OCI-LY7 (cell line): Measurements from ENCODE around the gene RAX2. TPM values are rescaled to one million over a fixed set of nuclear protein-coding genes. Genes with fewer than 3 reads are reported as not detected.

Experiments used
- BruUV-seq: library from RNA; stranded (reverse); fragments of 400-500 nt; replicated peaks from 2 replicates; lab custom pipeline; 2021; lab: Mats Ljungman, UMichigan
- CTCF ChIA-PET: fragments of 300-600 bp; sonication (Branson Sonifier 250); formaldehyde crosslinking; loops from one replicate; lab custom pipeline; 2022; ENCODE audit warnings: antibody characterized with exemption; ENCODE audit not compliant: unreplicated experiment; lab: Charles Lee
- POLR2A ChIA-PET: fragments of 300-600 bp; sonication (Branson Sonifier 250); formaldehyde crosslinking; loops from one replicate; lab custom pipeline; 2022; ENCODE audit warnings: antibody characterized with exemption; lab: Charles Lee
- DNase-seq: peaks from one replicate; pipeline ENCODE4 v3.0.0-alpha.2; 2015; ENCODE audit warnings: low spot score
- H2AFZ ChIP-seq: fragments of 200-600 bp; sonication (generic), shearing (Covaris generic); 2 replicates; pipeline ENCODE4 v1.6.1; 2014; ENCODE audit warnings: mild to moderate bottlenecking, antibody characterized with exemption, low read length, moderate library complexity
- H3K27ac ChIP-seq: fragments of 200-600 bp; sonication (generic); 2 replicates; pipeline ENCODE4 v1.5.1; 2014; ENCODE audit warnings: mixed run types, low read depth, mild to moderate bottlenecking, moderate library complexity, low read length, inconsistent platforms; ENCODE audit not compliant: poor library complexity, severe bottlenecking
- H3K36me3 ChIP-seq: fragments of 200-600 bp; sonication (generic); 2 replicates; pipeline ENCODE4 v1.6.1; 2014; ENCODE audit warnings: mild to moderate bottlenecking, antibody characterized with exemption, low read length, moderate library complexity, mixed read lengths; ENCODE audit not compliant: insufficient read depth
- H3K4me1 ChIP-seq: fragments of 200-600 bp; sonication (generic); 2 replicates; pipeline ENCODE4 v1.5.1; 2014; ENCODE audit warnings: mild to moderate bottlenecking, low read length; ENCODE audit not compliant: insufficient read depth, poor library complexity, severe bottlenecking
- H3K4me2 ChIP-seq: fragments of 200-600 bp; sonication (generic); 2 replicates; pipeline ENCODE4 v1.6.1; 2014; ENCODE audit warnings: mild to moderate bottlenecking, low read length
- H3K4me3 ChIP-seq: fragments of 200-600 bp; sonication (generic); 2 replicates; pipeline ENCODE4 v1.5.1; 2014; ENCODE audit warnings: mild to moderate bottlenecking, low read depth, low read length; ENCODE audit not compliant: poor library complexity, severe bottlenecking
- H3K79me2 ChIP-seq: fragments of 200-600 bp; sonication (generic); 2 replicates; pipeline ENCODE4 v1.6.1; 2016; ENCODE audit warnings: low read depth, mild to moderate bottlenecking, low read length, moderate library complexity, mixed read lengths; ENCODE audit not compliant: insufficient read depth
- H3K9me2 ChIP-seq: fragments of 200-600 bp; sonication (generic); 2 replicates; pipeline ENCODE4 v1.6.1; 2016; ENCODE audit warnings: mild to moderate bottlenecking, low read length, mixed read lengths; ENCODE audit not compliant: insufficient read depth
- H3K9me3 ChIP-seq: fragments of 200-600 bp; sonication (generic); 2 replicates; pipeline ENCODE4 v1.6.1; 2014; ENCODE audit warnings: mild to moderate bottlenecking, mixed run types, low read length, mixed read lengths
- H4K20me1 ChIP-seq: fragments of 200-600 bp; sonication (generic); 2 replicates; pipeline ENCODE4 v1.6.1; 2014; ENCODE audit warnings: mild to moderate bottlenecking, antibody characterized with exemption, low read length, moderate library complexity, mixed read lengths; ENCODE audit not compliant: insufficient read depth
- EZH2phosphoT487 ChIP-seq: fragments of 200-600 bp; sonication (generic); IDR thresholded peaks from 2 replicates; pipeline ENCODE4 v1.6.1; 2018; ENCODE audit warnings: low read depth, borderline replicate concordance, mild to moderate bottlenecking, mixed run types, antibody characterized with exemption, low read length, moderate library complexity, mixed read lengths
- intact Hi-C: fragments of 100-400 bp; cut with micrococcal nuclease; formaldehyde crosslinking; loops from one replicate; pipeline ENCODE4 v1.10.0; 2022; ENCODE audit not compliant: unreplicated experiment
- total RNA-seq, 2 experiments: library from RNA; depleted of rRNA in 1 of 2; stranded (reverse); fragments of >200 nt in 1 of 2; shearing (Covaris generic) in 1 of 2; gene quantifications; 2 replicates each; pipeline ENCODE4 v1.2.3, GENCODE V29; 2014 to 2022
- TF ChIP-seq, protein P1 (sequence below): fragments of 200-600 bp; sonication (generic); conservative IDR thresholded peaks from 2 replicates; pipeline ENCODE4 v1.5.1; 2014; ENCODE audit warnings: mild to moderate bottlenecking, antibody characterized with exemption, low read length, moderate library complexity, mixed read lengths

The RAX2 gene
- total RNA-seq, 2 experiments from 2014 or later = not detected

DNA sequence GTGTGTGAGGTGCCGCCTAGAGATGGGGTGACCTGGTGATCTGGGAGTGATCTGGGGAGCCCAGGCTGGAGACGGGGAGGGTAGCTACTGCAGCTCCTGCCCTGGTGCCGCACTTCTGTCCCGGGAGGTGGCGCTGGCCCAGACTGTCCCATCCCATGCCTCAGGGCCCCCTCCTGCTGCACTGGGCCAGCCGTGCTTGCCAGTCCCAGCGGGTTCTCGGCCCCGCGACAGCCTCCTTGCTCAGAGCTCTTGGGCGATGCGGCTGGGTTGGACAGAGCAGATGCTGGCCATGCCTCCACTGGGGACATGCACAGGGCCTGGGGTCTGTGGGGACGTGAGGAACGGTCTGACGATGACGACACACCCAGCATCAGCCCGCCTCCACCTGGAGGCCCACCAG is 2.5 kb downstream of the RAX2 start:
- no peaks in the 10 kb centered on the region for H3K4me1 ChIP-seq
- no peak overlapping the region for H3K4me2 ChIP-seq
- H2AFZ ChIP-seq = no peak overlapping the region
- no peaks in the 10 kb centered on the region for H3K9me3 ChIP-seq
- no peak for DNase-seq
- H3K79me2 ChIP-seq = no peaks in the 10 kb centered on the region
- POLR2A ChIA-PET = no interaction called here
- CTCF ChIA-PET = no interaction called here
- no peaks in the 10 kb centered on the region for H4K20me1 ChIP-seq
- no peak overlapping the region for H3K4me3 ChIP-seq
- no peak overlapping the region for H3K27ac ChIP-seq
- intact Hi-C loops = no loop called here
- H3K36me3 ChIP-seq = peaks cover 22% of the 10 kb centered on the region
- no peak for TF ChIP-seq EZH2phosphoT487
- TF ChIP-seq, protein P1, sequence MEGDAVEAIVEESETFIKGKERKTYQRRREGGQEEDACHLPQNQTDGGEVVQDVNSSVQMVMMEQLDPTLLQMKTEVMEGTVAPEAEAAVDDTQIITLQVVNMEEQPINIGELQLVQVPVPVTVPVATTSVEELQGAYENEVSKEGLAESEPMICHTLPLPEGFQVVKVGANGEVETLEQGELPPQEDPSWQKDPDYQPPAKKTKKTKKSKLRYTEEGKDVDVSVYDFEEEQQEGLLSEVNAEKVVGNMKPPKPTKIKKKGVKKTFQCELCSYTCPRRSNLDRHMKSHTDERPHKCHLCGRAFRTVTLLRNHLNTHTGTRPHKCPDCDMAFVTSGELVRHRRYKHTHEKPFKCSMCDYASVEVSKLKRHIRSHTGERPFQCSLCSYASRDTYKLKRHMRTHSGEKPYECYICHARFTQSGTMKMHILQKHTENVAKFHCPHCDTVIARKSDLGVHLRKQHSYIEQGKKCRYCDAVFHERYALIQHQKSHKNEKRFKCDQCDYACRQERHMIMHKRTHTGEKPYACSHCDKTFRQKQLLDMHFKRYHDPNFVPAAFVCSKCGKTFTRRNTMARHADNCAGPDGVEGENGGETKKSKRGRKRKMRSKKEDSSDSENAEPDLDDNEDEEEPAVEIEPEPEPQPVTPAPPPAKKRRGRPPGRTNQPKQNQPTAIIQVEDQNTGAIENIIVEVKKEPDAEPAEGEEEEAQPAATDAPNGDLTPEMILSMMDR = no peak
- no peaks in the 10 kb centered on the region for H3K9me2 ChIP-seq
- no TSS peak for BruUV-seq

DNA sequence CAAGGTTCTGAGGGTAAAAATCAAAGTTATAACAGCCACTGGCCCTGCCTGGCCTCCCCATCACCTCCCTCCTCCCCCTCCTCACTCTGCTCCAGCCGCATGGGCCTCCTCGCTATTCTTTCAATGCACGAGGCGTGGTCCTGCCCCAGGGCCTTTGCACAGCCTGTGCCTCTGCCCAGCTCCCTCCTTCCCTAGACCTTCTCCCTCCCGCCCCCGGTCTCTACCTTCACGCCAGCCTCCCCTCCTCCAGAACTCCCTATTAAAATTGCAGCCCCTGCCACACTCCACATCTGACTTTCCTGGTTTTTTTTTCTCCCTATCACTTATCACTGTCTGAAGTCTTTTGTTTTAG is 3.3 kb downstream of the RAX2 start:
- CTCF ChIA-PET = no interaction called here
- DNase-seq = no peak
- H3K4me2 ChIP-seq = no peak overlapping the region
- H4K20me1 ChIP-seq = no peaks in the 10 kb centered on the region
- H3K9me2 ChIP-seq = no peaks in the 10 kb centered on the region
- POLR2A ChIA-PET = no interaction called here
- no peak overlapping the region for H2AFZ ChIP-seq
- H3K27ac ChIP-seq = no peak overlapping the region
- peaks cover under 1% of the 10 kb centered on the region; the same call in 1 of the 2 replicates for H3K79me2 ChIP-seq
- no TSS peak for BruUV-seq
- no peak overlapping the region for H3K4me3 ChIP-seq
- no peaks in the 10 kb centered on the region for H3K4me1 ChIP-seq
- intact Hi-C loops = no loop called here
- no peaks in the 10 kb centered on the region for H3K9me3 ChIP-seq
- peaks cover 22% of the 10 kb centered on the region for H3K36me3 ChIP-seq
- TF ChIP-seq, protein P1 = no peak
- TF ChIP-seq EZH2phosphoT487 = no peak

DNA sequence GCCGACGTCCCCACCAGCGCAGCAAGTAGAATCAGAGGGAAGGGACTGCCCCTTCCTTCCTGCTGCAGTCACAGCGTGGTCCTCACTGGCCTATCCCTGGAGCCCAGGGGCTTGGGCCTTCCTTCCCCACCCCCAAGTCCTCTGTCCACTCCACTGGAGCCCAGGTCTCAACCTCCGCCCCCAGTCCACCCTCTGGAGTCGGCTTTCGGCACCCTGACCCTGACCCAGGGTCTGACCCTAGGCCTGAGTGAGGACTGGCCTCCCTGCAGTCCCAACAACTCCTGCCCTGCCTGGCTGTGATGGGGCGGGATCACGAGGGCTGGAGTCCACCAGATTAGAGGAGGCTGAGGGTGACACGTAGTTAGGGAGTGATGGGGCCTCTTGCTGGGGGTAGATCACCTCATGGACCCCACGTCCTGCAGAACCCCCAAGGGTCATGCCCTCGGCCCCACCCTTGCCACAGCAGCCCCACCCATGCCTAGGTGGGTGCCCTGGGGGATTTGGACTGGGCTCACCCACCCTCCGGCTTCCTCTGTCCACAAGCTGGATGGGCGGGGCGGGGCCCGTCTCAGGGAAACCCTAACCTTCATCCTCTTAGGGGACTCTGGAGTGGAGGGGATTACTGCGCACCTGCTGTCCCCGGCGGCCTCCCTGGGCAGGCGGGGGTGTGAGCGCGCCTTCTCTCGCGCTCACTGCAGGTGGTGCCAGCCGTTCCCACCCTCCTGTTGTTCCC is 3.8 kb downstream of the RAX2 start:
- Histone ChIP-seq H4K20me1 (no peaks in the 10 kb centered on the region), H3K27ac (no peak overlapping the region), H3K9me2 (no peaks in the 10 kb centered on the region), H3K4me2 (no peak overlapping the region), H3K36me3 (peaks cover 22% of the 10 kb centered on the region), H3K79me2 (peaks cover 6% of the 10 kb centered on the region), H3K9me3 (no peaks in the 10 kb centered on the region), H3K4me3 (no peak overlapping the region), H2AFZ (no peak overlapping the region), H3K4me1 (peaks cover 4% of the 10 kb centered on the region)
- intact Hi-C loops = no loop called here
- no peak for DNase-seq
- ChIA-PET POLR2A (no interaction called here), CTCF (no interaction called here)
- TF ChIP-seq EZH2phosphoT487 = no peak
- TF ChIP-seq, protein P1 = no peak
- no TSS peak for BruUV-seq
